ENCODE measurements around the gene PLBD2. TPM values are rescaled to one million over a fixed set of nuclear protein-coding genes. Genes with fewer than 3 reads are reported as not detected.

The PLBD2 gene
- total and polyA plus RNA-seq, 9 of the 15 experiments (the other 6 are each of a cell fraction or from before 2014, with no cell fraction given), result 2.4 to 37.4 (median 6.0) TPM

GRCh38 chr12:113372371-113372770, 14.0 kb downstream of the PLBD2 start (continued):
- no peak for TF ChIP-seq GMEB1 (CRISPR knock-in tag; IDR thresholded peaks at IDR 0.05)
- TF ChIP-seq HNRNPK (IDR thresholded peaks at IDR 0.05; ENCODE audit: low read depth, low read length, poor library complexity, severe bottlenecking), result no peak
- no peak for TF ChIP-seq SMARCB1 (IDR thresholded peaks at IDR 0.05; ENCODE audit: insufficient read length, low read depth)
- TF ChIP-seq NCOA4 (IDR thresholded peaks at IDR 0.05; ENCODE audit: partially characterized antibody), result no peak
- no peak for TF ChIP-seq CBX1 (IDR thresholded peaks at IDR 0.05; ENCODE audit: low read depth)
- TF ChIP-seq ZBED1 (IDR thresholded peaks at IDR 0.05), result no peak
- TF ChIP-seq RREB1 (CRISPR knock-in tag; IDR thresholded peaks at IDR 0.05), result no peak
- TF ChIP-seq SNRNP70 (optimal IDR thresholded peaks at IDR 0.05; ENCODE audit: low read depth, low read length), result no peak
- TF ChIP-seq SAP30 (IDR thresholded peaks at IDR 0.05; ENCODE audit: borderline replicate concordance, insufficient read depth, low read depth, low read length, poor library complexity, severe bottlenecking), result no peak

All from K562 (cell line).